Measurements from ENCODE around the gene PAK5. TPM values are rescaled to one million over a fixed set of nuclear protein-coding genes. Genes with fewer than 3 reads are reported as not detected.

PAK5 gene
- polyA plus RNA-seq, 2 of the 4 experiments (the other 2 are of a cell fraction) = 0.01 TPM; not detected in 1

- H3K4me3 ChIP-seq = no peak overlapping the region
- no peaks in the 10 kb centered on the region for H3K4me1 ChIP-seq
- no peaks in the 10 kb centered on the region for H3K9me3 ChIP-seq
- H3K4me2 ChIP-seq = no peak overlapping the region
- ChIA-PET POLR2A (no interaction called here), CTCF (interaction anchor here (0.6 to 1.3 kb wide), 6 partner anchors 16 to 770 kb away, joined by 3 to 4 read pairs (median 3); no protein-coding TSS in a partner anchor)
- no peak for TF ChIP-seq NR3C1 (IDR thresholded peaks at IDR 0.05)
- no peak for TF ChIP-seq CBX8 (IDR thresholded peaks at IDR 0.05)
- TF ChIP-seq ZFP36 (IDR thresholded peaks at IDR 0.05; ENCODE audit: borderline replicate concordance, partially characterized antibody) = no peak
- no peak for TF ChIP-seq MAFK (IDR thresholded peaks at IDR 0.05; ENCODE audit: partially characterized antibody)
- TF ChIP-seq E2F6 (IDR thresholded peaks at IDR 0.05; ENCODE audit: borderline replicate concordance, low read depth) = no peak
- no peak for FAIRE-seq
- ATAC-seq = no peak
- WGBS (ENCODE audit: missing lambda C conversion rate) = 50% methylated on average over 2 of the region's 2 CpGs
- H3K27ac ChIP-seq = no peak overlapping the region
- no peak for DNase-seq (ENCODE audit: low read depth in 1 of 2, low spot score in 1 of 2)
Observed at GRCh38 chr20:9572670-9573069, 266.2 kb downstream of the PAK5 start.

GRCh38 chr20:9571783-9572182 is 267.1 kb downstream of the PAK5 start:
- ChIA-PET POLR2A (no interaction called here), CTCF (interaction anchor here (0.6 to 1.6 kb wide), 5 partner anchors 10 to 509 kb away, joined by 3 to 6 read pairs (median 3); no protein-coding TSS in a partner anchor)
- H3K4me1 ChIP-seq = no peaks in the 10 kb centered on the region
- ATAC-seq (no peak), DNase-seq (ENCODE audit: low read depth in 1 of 2, low spot score in 1 of 2) (no peak), FAIRE-seq (no peak)
- no peak for TF ChIP-seq KDM5A (IDR thresholded peaks at IDR 0.05)
- no peak for TF ChIP-seq RARB (CRISPR knock-in tag; IDR thresholded peaks at IDR 0.05)
- no peak for TF ChIP-seq EHF (CRISPR knock-in tag; IDR thresholded peaks at IDR 0.05)
- no peak for TF ChIP-seq RNF2 (IDR thresholded peaks at IDR 0.05; ENCODE audit: borderline replicate concordance, low read depth)
- H3K27ac ChIP-seq = no peak overlapping the region
- H3K4me3 ChIP-seq = no peak overlapping the region
- H3K9me3 ChIP-seq = no peaks in the 10 kb centered on the region
- 39% methylated on average over 3 of the region's 3 CpGs for WGBS (ENCODE audit: missing lambda C conversion rate)
- H3K4me2 ChIP-seq = no peak overlapping the region

- CTCF ChIA-PET = interaction anchor here (1.0 to 1.9 kb wide), 5 partner anchors 10 to 163 kb away, joined by 3 to 11 read pairs (median 4); no protein-coding TSS in a partner anchor
- Histone ChIP-seq H3K4me1 (no peaks in the 10 kb centered on the region), H3K9me3 (no peaks in the 10 kb centered on the region), H3K4me2 (no peak overlapping the region), H3K27ac (no peak overlapping the region), H3K4me3 (no peak overlapping the region)
- no peak for TF ChIP-seq RARB (CRISPR knock-in tag; IDR thresholded peaks at IDR 0.05)
- no peak for TF ChIP-seq JUNB (IDR thresholded peaks at IDR 0.05)
- TF ChIP-seq KDM5A (IDR thresholded peaks at IDR 0.05) = no peak
- no peak for TF ChIP-seq SREBF2 (IDR thresholded peaks at IDR 0.05)
- no peak for TF ChIP-seq MAX (IDR thresholded peaks at IDR 0.05)
- TF ChIP-seq NPAS2 (CRISPR knock-in tag; IDR thresholded peaks at IDR 0.05; ENCODE audit: borderline replicate concordance) = no peak
- TF ChIP-seq ZC3H11A (IDR thresholded peaks at IDR 0.05) = no peak
- no peak for TF ChIP-seq CBX2 (IDR thresholded peaks at IDR 0.05; ENCODE audit: borderline replicate concordance, low read depth)
- TF ChIP-seq CBX8 (IDR thresholded peaks at IDR 0.05) = no peak
- TF ChIP-seq MAFK (IDR thresholded peaks at IDR 0.05; ENCODE audit: partially characterized antibody) = no peak
- TF ChIP-seq NR3C1 (IDR thresholded peaks at IDR 0.05) = no peak
- no peak for TF ChIP-seq EP300 (IDR thresholded peaks at IDR 0.05)
- no peak for TF ChIP-seq EHF (CRISPR knock-in tag; IDR thresholded peaks at IDR 0.05)
- no peak for TF ChIP-seq HDAC2 (IDR thresholded peaks at IDR 0.05)
- TF ChIP-seq JUN (IDR thresholded peaks at IDR 0.05) = no peak
- TF ChIP-seq POLR2AphosphoS2 (conservative IDR thresholded peaks at IDR 0.05; ENCODE audit: low read length) = no peak
- TF ChIP-seq FOSB (CRISPR knock-in tag; IDR thresholded peaks at IDR 0.05) = no peak
- no peak for TF ChIP-seq POLR2A (IDR thresholded peaks at IDR 0.05; ENCODE audit: low read length)
- FAIRE-seq (no peak), DNase-seq (ENCODE audit: low read depth in 1 of 2, low spot score in 1 of 2) (no peak), ATAC-seq (no peak)
- WGBS (ENCODE audit: missing lambda C conversion rate) = 53% methylated on average over 2 of the region's 2 CpGs
- POLR2A ChIA-PET = no interaction called here
Observed at GRCh38 chr20:9570612-9571011, 268.3 kb downstream of the PAK5 start.

- 37% methylated on average over 1 of the region's 1 CpG for WGBS (ENCODE audit: missing lambda C conversion rate)
- no peaks in the 10 kb centered on the region for H3K9me3 ChIP-seq
- H3K4me1 ChIP-seq = no peaks in the 10 kb centered on the region
- no peak for DNase-seq (ENCODE audit: low read depth in 1 of 2, low spot score in 1 of 2)
- H3K4me3 ChIP-seq = no peak overlapping the region
- no peak overlapping the region for H3K27ac ChIP-seq
- ChIA-PET POLR2A (no interaction called here), CTCF (interaction anchor here (3.1 kb wide), 1 partner anchor 159 kb away, joined by 9 read pairs; no protein-coding TSS in a partner anchor)
- H3K4me2 ChIP-seq = no peak overlapping the region
- no peak for FAIRE-seq
- peak in 1 of 2 experiments; percentile 33; a peak in 1 of 6 replicates for ATAC-seq
- no peak for TF ChIP-seq SREBF2 (IDR thresholded peaks at IDR 0.05)
- TF ChIP-seq BCL3 (IDR thresholded peaks at IDR 0.05) = no peak
- no peak for TF ChIP-seq HOXA7 (CRISPR knock-in tag; IDR thresholded peaks at IDR 0.05)
- TF ChIP-seq ZC3H11A (IDR thresholded peaks at IDR 0.05) = no peak
- no peak for TF ChIP-seq JUNB (IDR thresholded peaks at IDR 0.05)
- no peak for TF ChIP-seq RARB (CRISPR knock-in tag; IDR thresholded peaks at IDR 0.05)
- no peak for TF ChIP-seq RAD21 (conservative IDR thresholded peaks at IDR 0.05 in 1 of 2, IDR thresholded peaks at IDR 0.05 in 1 of 2)
- TF ChIP-seq USF2 (IDR thresholded peaks at IDR 0.05) = no peak
- TF ChIP-seq KDM5A (IDR thresholded peaks at IDR 0.05) = no peak
- no peak for TF ChIP-seq ZNF302 (CRISPR knock-in tag; IDR thresholded peaks at IDR 0.05)
- TF ChIP-seq MAZ (IDR thresholded peaks at IDR 0.05; ENCODE audit: borderline replicate concordance, low read depth, low read length) = no peak
Observed at GRCh38 chr20:9566977-9567376, 271.9 kb downstream of the PAK5 start.
